IPS DF 19.7 (cell line): Measurements from ENCODE around the gene NEMP1.

Experiments
- DNase-seq: peaks from one replicate; pipeline ENCODE4 v3.0.0-alpha.2; 2013; ENCODE audit warnings: low read depth, low spot score

The NEMP1 gene

DNA sequence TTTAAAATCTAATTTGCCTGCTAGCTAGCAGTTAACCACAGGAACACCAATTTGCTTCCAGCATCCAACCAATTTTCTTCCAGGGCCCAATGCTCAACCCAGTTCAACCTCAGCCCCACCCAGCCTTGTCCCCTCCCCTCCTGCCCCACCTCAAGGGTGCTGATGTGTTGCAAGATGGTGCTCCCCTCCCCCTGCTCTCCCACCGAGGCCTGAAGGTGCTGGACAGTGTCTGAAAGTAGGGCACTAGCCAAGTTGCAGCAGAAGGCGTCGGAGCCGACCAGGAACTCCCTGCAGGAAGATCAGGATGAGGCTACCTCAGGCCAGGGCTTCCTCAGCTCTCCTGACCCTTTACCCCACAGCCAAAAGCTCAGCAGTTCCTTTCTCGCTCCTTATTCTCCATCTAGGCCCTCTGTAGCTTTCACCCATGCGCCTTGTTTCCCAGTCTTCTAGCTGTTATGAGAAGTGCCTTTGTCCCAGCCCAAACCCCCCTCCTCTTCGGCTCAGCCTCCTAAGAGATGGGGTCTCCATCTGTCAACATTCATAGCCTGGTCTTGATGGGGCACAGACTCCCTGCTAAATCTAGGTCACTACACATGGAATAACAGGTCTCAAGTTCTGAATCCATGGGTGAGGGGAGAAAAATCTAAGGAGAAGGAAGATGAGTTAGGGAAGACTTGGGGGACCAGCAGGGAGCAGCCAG, 29.0 kb upstream of the NEMP1 start:
- DNase-seq, result no peak

DNA sequence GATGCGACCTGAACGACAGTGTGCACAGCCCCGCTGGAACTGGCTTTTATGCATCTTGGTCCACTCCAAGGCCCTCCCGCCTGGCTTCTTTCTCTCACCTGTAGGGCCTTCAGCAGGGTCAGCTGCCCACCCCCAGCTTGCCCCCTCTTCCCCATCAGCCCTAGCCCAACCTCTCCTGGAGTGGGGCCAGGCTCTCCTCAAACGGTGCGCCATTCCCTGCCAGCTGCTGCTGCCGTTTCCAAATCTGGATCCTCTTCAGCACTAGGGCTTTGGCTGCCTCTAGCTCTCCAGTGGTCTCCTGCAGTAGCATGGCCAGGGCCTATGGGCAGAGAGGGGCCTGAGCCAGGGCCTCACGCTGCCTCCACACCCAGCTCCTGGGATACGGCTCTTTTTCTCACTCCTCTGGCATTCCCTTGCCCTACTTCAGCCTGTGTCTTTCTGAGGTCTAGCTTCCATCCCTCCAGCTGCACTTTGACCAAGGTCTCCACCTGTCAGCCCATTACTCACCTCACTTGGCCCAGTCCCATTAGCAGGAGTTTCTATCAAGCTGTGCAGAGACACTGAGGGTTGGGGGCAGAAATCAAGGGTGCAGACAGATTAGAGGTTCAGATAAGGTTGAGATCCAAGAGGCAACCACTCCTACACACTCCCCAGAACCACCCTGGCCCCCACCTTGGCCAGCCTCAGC, 27.6 kb upstream of the NEMP1 start:
- DNase-seq, result no peak

DNA sequence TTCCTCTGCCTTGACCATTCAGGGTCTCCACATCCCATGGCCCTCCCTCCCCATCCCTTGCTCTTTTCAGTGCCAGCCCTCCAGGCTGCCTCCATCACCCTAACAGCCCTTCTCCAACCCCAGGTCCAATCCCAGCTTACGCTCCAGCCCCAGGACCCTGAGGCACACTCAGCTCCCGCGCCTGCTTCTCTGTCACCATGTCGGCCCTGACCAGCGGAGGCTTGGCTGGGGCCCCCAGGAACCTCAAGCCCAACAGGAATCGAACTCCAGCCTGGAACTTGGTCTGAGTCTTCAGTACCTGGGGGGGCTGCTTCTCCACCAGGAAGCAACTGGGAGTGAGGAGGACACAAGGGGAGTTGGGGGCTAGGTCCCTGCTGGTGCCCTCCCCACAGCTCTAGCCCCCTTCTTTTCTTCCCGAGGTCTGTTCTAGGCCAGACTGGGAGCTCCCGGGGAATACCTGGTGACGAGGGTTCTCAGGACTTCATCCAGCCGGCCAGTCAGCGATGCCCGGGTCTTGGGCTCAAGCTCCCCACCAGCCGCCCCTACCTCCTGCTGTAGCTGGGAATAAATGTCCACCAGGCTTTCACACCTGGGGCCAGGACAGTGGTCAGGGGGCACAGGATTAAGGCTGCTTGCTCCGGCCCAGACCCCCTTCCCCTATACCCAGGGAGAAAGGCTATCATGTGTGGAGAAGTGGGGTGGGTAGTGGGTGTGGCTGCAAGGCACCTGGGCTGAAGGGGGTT, 26.6 kb upstream of the NEMP1 start:
- no peak for DNase-seq

DNA sequence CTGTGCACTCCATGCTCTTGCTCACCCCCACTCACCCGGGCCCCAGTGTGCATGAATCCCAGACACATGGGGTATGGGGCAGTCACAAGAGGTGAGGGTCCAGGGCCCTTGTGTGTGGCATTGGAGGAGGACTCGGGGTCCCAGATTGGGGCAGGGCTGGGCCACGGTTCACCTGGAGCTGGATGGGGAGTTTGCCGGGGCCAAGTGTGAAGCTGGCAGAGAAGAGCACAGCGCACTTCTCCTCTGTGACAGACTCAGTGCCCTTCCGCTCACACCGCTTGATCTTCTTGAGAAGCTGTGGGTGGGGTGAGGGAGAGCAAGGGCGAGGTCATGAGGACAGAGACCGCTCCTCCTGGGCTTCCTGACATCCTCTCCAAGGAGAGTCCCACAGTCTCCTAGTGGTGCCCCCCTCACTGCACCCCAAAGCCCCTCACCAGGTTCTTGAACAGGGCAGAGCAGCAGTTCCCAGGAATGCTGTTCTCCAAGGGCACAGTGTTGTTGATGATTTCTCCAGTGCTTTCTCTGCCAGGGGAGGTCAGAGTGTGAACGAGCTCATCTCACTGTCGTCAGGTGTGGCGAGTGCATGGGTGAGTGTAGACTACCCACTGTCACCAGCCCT, 25.8 kb upstream of the NEMP1 start:
- DNase-seq, result no peak

DNA sequence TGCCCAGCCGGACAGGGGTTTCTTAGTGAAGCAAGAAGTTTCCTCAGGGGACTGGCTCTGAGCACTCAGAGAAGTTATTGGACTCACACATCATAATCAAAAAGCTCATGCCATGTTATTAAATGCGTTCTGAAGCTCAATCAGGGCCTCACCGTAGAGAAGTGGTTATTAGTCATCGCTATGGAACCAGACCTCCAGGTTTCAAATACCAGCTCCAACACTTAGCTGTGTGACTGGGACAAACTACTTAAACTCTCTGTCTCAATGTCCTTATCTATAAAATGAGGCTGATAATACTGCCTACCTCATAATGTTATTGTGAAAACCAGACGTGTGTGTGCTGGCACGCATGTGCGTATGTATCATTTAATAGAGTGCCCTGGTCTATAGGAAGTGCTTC, 25.3 kb upstream of the NEMP1 start:
- no peak for DNase-seq

DNA sequence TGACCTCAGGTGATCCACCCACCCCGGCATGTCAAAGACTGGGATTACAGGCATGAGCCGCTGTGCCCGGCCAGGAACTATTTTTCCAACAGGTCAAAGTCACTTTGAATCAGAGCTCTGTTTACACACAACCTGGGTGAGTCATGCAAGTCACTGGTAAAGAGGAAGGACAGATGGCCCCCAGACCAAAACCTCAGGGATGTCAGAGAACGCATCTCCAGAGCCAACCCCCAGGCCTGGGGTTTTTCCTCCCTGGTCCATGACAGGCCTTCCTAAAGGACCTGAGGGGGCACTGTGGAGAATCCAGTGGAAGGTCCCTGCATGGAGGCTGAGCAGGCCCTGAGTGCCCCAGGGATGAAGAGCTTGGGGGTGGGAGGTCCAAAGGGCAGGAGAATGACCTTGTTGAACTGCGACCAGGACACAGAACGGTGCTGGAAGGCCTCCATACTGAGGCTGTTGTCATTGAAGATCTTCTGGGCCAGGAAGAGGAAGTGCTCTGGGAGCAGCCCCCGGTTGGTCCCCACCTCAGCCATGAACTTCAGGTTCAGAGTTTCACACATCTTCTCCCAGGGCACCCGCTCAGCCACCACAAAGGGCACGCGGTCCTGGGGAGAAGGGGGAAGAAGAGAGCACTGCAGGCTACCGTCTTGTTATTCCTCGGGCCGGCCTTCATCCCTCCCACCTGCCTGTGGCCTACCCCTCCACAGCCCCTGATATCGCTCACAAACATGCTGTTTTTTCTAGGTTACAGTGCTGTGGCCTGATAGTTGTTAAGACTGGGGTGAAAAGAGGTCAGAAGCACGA, 23.5 kb upstream of the NEMP1 start:
- no peak for DNase-seq

DNA sequence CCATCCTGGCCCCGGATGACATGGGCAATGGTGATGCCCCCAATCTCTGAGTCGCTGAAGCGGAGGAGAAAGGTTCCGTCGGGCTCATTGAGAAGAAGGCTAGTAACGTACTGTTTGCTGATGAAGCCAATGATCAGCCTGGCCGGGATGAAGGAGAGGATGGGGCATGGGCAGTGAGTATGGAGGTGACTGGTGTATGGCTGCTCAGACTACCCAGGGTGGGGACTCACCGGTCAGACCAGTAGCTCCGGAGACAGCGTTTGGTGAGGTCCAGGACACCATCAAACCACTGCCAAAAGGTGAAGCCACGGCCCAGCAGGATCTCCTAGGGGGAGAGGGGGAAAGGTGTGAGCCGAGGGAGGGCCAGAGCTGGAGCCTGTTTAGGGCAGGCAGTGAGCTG, 21.2 kb upstream of the NEMP1 start:
- DNase-seq, result no peak

DNA sequence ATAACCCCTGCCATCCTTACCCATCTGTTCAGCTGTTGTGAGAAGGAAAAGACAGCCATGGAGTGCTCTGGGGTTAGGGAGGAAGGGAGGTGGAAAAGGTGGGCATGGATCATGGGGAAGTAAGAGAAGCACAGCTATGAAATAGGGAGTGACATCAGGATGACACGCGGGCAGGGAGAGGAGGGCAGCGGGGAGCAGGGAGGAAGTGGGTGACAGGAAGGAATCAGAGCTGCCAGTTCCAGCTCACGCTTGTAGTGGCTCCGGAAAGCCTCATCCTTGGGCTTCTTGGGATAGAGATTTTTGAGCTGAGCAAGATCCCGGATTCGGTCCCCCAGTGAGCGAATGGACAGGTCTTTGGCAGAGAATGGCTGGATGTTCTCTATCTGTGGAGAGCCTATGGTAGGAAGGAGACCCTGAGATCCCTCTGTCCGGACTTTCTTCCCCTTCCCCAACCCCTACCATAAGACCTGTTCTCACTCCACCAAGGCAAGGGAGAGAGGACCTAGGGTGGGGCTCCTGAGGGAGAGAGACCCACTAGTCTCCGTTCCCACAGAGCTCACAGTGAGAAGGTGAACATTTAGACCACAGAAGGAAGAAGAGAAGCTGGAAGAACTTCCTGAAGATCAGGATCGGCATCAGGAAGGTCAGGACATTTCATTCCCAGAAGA, 20.6 kb upstream of the NEMP1 start:
- no peak for DNase-seq

DNA sequence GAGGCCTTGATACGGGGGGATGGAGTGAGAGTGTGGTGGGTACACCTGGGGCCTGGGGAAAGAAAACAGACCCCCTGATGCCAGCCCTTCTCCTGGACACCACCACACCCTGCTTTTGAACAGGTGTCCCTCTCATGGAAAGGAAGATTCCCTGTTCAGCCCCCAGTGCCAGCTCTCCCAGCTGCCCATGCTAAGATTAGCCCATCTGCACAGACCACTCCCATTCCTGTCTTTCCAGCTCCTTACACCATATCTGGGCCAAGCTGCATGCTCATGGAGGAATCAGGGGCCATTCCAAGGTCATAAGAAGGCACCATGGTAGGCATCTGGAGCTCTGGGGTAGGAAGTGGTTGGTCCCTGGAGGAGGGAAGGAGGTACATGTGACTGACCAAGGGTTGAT, 20.0 kb upstream of the NEMP1 start:
- DNase-seq, result no peak

DNA sequence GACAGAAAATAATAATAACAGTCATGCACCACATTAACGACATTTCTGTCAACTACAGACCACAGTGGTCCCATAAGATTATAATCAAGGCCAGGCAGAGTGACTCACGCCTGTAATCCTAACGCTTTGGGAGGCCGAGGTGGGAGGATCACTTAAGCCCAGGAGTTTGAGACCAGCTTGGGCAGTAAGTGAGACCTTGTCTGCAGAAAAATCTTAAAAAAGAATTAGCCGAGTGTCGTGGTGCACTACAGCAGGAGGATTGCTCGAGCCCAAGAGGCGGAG, 18.9 kb upstream of the NEMP1 start:
- DNase-seq, result no peak

DNA sequence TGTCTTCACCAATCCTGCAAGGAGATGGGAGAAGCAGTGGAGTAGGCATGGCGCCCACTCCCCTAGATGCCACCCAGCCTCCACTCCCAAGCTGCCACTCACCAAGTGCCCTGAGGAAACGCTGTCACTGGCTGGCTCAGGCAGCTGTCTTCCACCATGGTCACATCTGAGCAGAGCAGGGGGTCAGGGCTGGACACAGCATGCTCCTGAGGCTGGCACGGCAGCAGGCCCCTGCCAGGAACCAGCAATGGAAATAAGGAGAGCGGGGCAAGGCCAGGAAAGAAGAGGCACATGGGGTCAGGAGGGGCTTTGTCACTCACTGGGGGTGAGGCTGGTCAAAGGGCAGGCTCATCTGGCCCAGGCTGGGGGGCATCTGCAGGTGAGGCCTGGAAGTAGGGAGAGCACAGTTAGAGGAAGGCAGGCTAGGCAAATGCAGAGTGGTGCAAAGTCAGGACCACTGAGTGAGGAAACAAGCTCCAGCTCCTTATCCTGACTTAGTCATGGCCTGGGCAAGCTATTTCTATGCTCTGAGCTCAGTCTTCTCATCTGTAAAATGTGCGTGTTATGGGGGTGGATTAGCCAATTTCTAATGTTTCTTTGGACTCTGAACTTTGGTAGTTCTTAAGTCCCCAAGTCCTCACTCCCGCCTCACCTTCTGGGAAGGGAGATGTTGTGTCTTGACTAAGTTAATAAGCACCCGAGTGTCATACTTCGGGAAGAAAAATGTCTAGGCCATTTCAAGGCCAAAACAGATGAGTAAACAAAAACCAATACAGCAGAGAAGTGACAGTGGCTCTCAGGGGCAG, 18.4 kb upstream of the NEMP1 start:
- DNase-seq, result no peak

DNA sequence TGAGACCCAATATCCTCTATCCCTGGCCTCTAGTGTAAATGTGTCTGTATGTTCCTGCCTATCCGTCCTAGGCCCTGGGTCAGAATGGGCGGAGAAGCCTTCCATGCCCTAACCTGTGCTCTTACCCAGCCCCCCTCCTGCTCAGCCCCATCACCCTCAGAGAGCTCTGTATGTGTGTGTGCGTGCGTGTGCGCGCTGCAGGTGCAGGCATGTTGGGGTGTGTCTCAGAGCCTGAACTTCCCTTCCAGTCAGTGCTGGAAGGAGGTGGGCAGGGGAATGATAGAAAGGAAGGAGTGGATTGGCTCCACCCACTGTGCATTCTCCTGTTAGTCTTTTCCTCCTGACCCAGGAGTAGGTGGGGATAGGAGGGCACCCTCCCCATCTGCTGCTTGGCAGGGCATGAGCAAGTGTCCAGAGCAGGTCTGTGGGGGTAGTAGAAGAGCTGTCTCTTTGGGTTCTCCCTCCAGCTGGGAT, 17.5 kb upstream of the NEMP1 start:
- DNase-seq, result no peak

DNA sequence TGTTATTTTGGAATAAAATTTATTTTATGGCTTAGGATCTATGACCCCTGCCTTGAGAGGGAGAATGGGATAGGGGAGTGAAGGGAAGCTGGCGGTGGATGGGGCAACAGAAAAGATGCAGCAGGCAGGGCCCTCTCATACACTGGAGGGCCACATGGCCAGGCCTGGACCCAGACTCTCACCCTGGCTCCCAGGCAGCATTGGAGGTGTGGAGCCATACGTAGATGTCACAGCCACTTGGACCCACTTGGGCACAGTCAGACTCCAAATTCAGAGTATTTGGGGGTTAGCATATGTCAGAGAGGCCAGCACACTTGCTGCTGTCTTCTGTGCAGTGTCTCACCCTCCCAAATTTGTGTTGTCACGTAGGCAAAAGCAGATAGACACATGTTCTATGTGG, 16.8 kb upstream of the NEMP1 start:
- no peak for DNase-seq

DNA sequence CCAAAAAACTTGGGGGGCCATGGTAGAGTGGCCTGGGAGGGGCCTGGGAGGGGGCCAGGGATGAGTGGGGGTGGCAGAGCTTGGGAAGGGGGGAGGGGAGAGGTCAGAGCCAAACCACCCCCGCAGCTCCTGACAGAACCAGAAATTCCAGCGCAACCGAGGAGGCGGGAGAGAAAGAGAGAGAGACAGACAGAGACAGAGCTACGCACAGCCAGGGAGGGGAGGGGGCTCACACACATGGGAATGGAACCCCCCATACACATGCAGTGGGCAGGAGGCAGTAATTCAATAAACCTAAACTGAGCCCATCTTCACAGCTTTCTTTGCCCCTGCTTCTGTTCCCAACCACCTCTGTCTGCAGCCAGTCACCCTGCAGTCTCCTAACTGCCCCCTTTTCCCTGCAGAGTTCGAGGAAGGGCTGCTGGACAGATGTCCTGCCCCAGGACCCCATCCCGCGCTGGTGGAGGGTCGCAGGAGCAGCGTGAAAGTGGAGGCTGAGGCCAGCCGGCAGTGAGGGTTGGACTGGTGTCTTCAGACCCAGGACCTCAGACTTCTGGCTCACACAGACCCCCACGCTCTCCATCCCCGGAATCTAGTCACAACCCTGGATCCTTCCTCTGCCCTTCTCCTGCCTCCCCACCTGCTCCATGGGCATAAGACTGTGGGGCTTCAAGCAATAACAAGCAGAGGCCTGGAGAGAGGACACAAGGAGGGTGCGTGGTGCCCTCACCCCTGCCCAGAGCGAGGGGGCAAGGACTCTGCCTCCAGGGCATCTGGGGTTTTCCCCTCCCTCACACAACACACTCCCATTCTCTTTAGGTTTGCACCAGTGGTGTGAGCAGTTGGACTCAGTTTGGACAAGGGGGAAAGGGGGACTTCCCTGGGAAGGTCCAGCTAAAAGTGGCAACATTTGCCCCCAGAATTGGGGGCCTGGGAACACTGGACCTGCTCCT, 15.9 kb upstream of the NEMP1 start:
- DNase-seq, result no peak

DNA sequence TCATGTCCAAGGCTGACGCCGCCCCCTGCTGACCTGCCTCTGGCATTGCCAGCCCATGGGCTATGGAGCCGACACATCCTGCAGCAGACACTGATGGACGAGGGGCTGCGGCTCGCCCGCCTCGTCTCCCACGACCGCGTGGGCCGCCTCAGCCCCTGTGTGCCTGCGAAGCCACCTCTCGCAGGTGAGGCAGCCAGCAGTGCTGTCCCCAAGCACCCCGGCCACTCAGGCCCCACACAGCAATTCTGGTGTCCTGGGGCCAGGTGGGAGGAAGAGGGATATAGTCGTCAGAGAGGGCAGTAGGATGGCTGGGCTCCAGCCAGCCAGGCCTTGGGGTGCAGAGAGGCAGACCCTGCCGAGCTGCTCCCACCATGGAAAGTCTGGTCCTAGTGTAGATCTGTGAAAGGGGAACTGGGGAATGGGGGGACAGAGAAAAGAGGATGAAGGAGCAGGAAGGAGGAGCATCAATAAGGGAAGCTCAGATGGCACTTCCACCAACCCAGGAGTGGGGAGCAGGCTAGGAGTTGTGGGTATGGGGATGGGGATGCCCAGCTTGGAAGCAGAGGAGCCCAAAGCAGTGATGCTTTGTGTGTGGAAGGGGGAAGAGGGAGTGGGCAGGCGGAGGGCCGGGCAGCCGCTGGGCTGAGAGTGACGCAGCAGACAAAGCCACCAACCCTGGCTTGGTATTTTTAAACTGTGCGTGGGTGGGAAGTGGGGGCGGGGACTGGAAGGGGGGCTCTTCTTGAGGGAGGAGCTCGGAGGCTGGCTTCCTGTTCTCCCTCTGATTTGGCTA, 15.0 kb upstream of the NEMP1 start:
- DNase-seq, result no peak

DNA sequence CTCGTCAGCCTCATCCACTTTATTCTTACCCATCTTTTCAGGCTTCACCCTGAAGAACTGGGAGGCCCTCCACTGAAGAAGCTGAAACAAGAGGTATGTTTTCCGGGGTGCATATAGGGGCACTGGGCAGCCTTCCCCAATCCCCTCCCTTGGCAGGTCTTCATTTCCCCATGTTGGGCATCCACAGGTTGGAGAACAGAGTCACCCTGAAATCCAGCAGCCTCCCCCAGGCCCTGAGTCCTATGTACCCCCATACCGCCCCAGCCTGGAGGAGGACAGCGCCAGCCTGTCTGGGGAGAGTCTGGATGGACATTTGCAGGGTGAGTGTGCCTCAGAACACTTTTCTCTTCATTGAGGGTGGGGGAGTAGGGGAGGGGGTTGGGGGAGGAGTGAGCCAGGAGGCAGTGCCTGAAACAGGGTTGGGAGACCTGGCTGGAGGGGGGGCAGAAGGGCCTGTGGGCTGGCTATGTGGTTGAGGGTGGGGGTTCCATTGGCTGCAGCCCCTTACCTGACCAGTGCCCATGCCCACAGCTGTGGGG, 14.4 kb upstream of the NEMP1 start:
- no peak for DNase-seq

DNA sequence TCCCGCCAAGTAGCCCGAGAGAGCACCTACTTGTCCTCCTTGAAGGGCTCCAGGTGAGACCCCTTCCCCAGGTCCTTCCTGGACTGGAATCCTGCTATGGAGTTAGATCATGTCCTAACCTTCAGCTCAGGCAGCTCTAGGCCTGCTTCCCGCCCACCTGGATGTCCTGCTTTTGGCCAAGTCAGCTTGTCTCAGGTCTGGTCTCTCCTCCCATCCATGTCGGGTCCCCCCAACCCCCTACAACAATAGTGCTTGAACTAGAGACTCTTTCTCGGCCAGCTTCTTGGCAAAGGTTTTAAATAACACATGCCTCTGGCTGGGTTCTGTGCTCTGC, 13.9 kb upstream of the NEMP1 start:
- no peak for DNase-seq
